HEK293 (cell line): ENCODE data around the gene LIN52.

Experiments used
- CTCF ChIA-PET: fragments of 350-600 bp; formaldehyde crosslinking; extraction: SDS; loops from one replicate; lab custom pipeline; 2021; ENCODE audit warnings: antibody characterized with exemption; lab: Yijun Ruan, JAX
- POLR2A ChIA-PET: fragments of 300-600 bp; formaldehyde crosslinking; extraction: SDS; loops from one replicate; lab custom pipeline; 2020; ENCODE audit warnings: antibody characterized with exemption, inconsistent platforms; lab: Yijun Ruan, JAX
- H3K27ac ChIP-seq: fragments of 200-500 bp; sonication (Bioruptor generic); 2 replicates; pipeline ENCODE4 v1.5.1; 2014; ENCODE audit warnings: low read depth, low read length, control low read depth, inconsistent platforms; ENCODE audit errors: extremely low read depth
- H3K36me3 ChIP-seq, 2 experiments: fragments of 200-500 bp in 1 of 2; sonication (Bioruptor generic) in 1 of 2; 1 replicate in 1 of 2; 2 replicates in 1 of 2; pipeline ENCODE4 v1.5.1; 2014 to 2017; ENCODE audit warnings: inconsistent platforms in 2 of 2, low read length in 2 of 2; ENCODE audit not compliant: control insufficient read depth in 2 of 2, insufficient read depth in 1 of 2
- H3K4me1 ChIP-seq: fragments of 200-500 bp; sonication (Bioruptor generic); 2 replicates; pipeline ENCODE4 v1.5.1; 2014; ENCODE audit warnings: mild to moderate bottlenecking, low read length, inconsistent platforms; ENCODE audit not compliant: control insufficient read depth, insufficient read depth
- H3K4me3 ChIP-seq: 2 replicates; pipeline ENCODE4 v1.5.1; 2011; ENCODE audit warnings: low read depth, mild to moderate bottlenecking, control low read depth, low read length, moderate library complexity
- H3K9me3 ChIP-seq: fragments of 200-500 bp; sonication (Bioruptor generic); 2 replicates; pipeline ENCODE4 v1.5.1; 2014; ENCODE audit warnings: low read depth, low read length, inconsistent platforms; ENCODE audit not compliant: control insufficient read depth, insufficient read depth
- BCL6B ChIP-seq: fragments of 450-650 bp; formaldehyde crosslinking; IDR thresholded peaks from 2 replicates; pipeline ENCODE4 v1.5.1; 2017; ENCODE audit warnings: missing biosample characterization, missing genetic modification characterization
- IKZF3 ChIP-seq: fragments of 450-650 bp; IDR thresholded peaks from 2 replicates; pipeline ENCODE4 v1.5.0; 2018; ENCODE audit warnings: missing biosample characterization, mild to moderate bottlenecking, missing genetic modification characterization, moderate library complexity
- KLF16 ChIP-seq: fragments of 450-650 bp; formaldehyde crosslinking; IDR thresholded peaks from 2 replicates; pipeline ENCODE4 v1.5.1; 2017; ENCODE audit warnings: missing biosample characterization, missing genetic modification characterization
- OSR2 ChIP-seq: fragments of 450-650 bp; formaldehyde crosslinking; IDR thresholded peaks from 2 replicates; pipeline ENCODE4 v1.5.1; 2016; ENCODE audit warnings: missing biosample characterization, missing genetic modification characterization
- PRDM1 ChIP-seq: fragments of 450-650 bp; formaldehyde crosslinking; IDR thresholded peaks from 2 replicates; pipeline ENCODE4; 2016; ENCODE audit warnings: missing biosample characterization, missing genetic modification characterization
- PRDM2 ChIP-seq: fragments of 450-650 bp; formaldehyde crosslinking; IDR thresholded peaks from 2 replicates; pipeline ENCODE4 v1.5.1; 2016; ENCODE audit warnings: missing biosample characterization, missing genetic modification characterization, borderline replicate concordance
- ZBTB10 ChIP-seq: fragments of 450-650 bp; formaldehyde crosslinking; IDR thresholded peaks from 2 replicates; pipeline ENCODE4 v1.5.1; 2016; ENCODE audit warnings: missing biosample characterization, missing genetic modification characterization
- ZNF138 ChIP-seq: fragments of 450-650 bp; formaldehyde crosslinking; IDR thresholded peaks from 2 replicates; pipeline ENCODE4 v1.5.1; 2016; ENCODE audit warnings: missing biosample characterization, missing genetic modification characterization, borderline replicate concordance
- ZNF274 ChIP-seq, 2 experiments: fragments of 200-500 bp in 1 of 2; fragments of 450-650 bp in 1 of 2; sonication (Bioruptor generic) in 1 of 2; formaldehyde crosslinking in 1 of 2; IDR thresholded peaks; 2 replicates each; pipeline versions ENCODE4 v1.5.1 to v1.6.1; 2014 to 2016; ENCODE audit warnings: borderline replicate concordance in 1 of 2, inconsistent platforms in 1 of 2, low read length in 1 of 2, missing biosample characterization in 1 of 2, missing genetic modification characterization in 1 of 2
- ZNF280C ChIP-seq: fragments of 450-650 bp; formaldehyde crosslinking; IDR thresholded peaks from 2 replicates; pipeline ENCODE4 v1.5.1; 2016; ENCODE audit warnings: missing biosample characterization, missing genetic modification characterization
- ZNF362 ChIP-seq: fragments of 450-650 bp; formaldehyde crosslinking; IDR thresholded peaks from 2 replicates; pipeline ENCODE4 v1.5.1; 2016; ENCODE audit warnings: missing biosample characterization, missing genetic modification characterization
- ZNF426 ChIP-seq: fragments of 450-650 bp; formaldehyde crosslinking; IDR thresholded peaks from 2 replicates; pipeline ENCODE4 v1.5.1; 2017; ENCODE audit warnings: missing biosample characterization, missing genetic modification characterization, mild to moderate bottlenecking, inconsistent platforms, moderate library complexity
- ZNF433 ChIP-seq: fragments of 450-650 bp; formaldehyde crosslinking; IDR thresholded peaks from 2 replicates; pipeline ENCODE4 v1.5.1; 2016; ENCODE audit warnings: missing biosample characterization, missing genetic modification characterization, low read depth
- ZNF501 ChIP-seq: fragments of 450-650 bp; formaldehyde crosslinking; IDR thresholded peaks from 2 replicates; pipeline ENCODE4 v1.5.1; 2016; ENCODE audit warnings: missing biosample characterization, missing genetic modification characterization
- ZNF558 ChIP-seq: fragments of 450-650 bp; formaldehyde crosslinking; IDR thresholded peaks from 2 replicates; pipeline ENCODE4 v1.5.1; 2016; ENCODE audit warnings: missing biosample characterization, missing genetic modification characterization
- ZNF645 ChIP-seq: fragments of 450-650 bp; formaldehyde crosslinking; IDR thresholded peaks from 2 replicates; pipeline ENCODE4; 2016; ENCODE audit warnings: missing biosample characterization, missing genetic modification characterization
- ZNF704 ChIP-seq: fragments of 450-650 bp; formaldehyde crosslinking; IDR thresholded peaks from 2 replicates; pipeline ENCODE4 v1.5.1; 2016; ENCODE audit warnings: missing biosample characterization, missing genetic modification characterization

LIN52 gene

GRCh38 chr14:74241652-74242017 lies 156.9 kb downstream of the LIN52 start:
- CTCF ChIA-PET = no interaction called here
- POLR2A ChIA-PET = no interaction called here
- Histone ChIP-seq H3K4me3 (no peak overlapping the region), H3K27ac (no peak overlapping the region), H3K4me1 (no peaks in the 10 kb centered on the region), H3K9me3 (no peaks in the 10 kb centered on the region), H3K36me3 (no peaks in the 10 kb centered on the region)
- TF ChIP-seq ZNF645 (tag by site-specific recombination) = no peak
- TF ChIP-seq ZBTB10 (tag by site-specific recombination) = no peak
- no peak for TF ChIP-seq ZNF704
- no peak for TF ChIP-seq ZNF426 (tag by site-specific recombination)
- no peak for TF ChIP-seq ZNF433 (tag by site-specific recombination)
- TF ChIP-seq PRDM1 (tag by site-specific recombination) = no peak

GRCh38 chr14:74242021-74242779 lies 157.4 kb downstream of the LIN52 start:
- Histone ChIP-seq H3K36me3 (no peaks in the 10 kb centered on the region), H3K9me3 (no peaks in the 10 kb centered on the region), H3K4me3 (no peak overlapping the region), H3K4me1 (no peaks in the 10 kb centered on the region), H3K27ac (no peak overlapping the region)
- ChIA-PET POLR2A (no interaction called here), CTCF (interaction anchor here (0.6 to 0.7 kb wide), 4 partner anchors 15 to 249 kb away, joined by 3 read pairs; no protein-coding TSS in a partner anchor)
- TF ChIP-seq ZNF138 (tag by site-specific recombination) (no peak), OSR2 (tag by site-specific recombination) (no peak), IKZF3 (tag by site-specific recombination) (no peak), ZNF280C (tag by site-specific recombination) (no peak), ZNF274 (IDR thresholded peaks at IDR 0.05; ENCODE audit: low read length) (no peak), ZNF274 (tag by site-specific recombination; IDR thresholded peaks at IDR 0.05; ENCODE audit: borderline replicate concordance) (no peak), BCL6B (tag by site-specific recombination) (no peak), ZNF362 (tag by site-specific recombination) (no peak), ZNF501 (tag by site-specific recombination) (no peak), KLF16 (tag by site-specific recombination) (no peak), ZNF558 (tag by site-specific recombination) (no peak), PRDM2 (tag by site-specific recombination) (no peak)
